Astrocyte of the cerebellum (primary cell): Measurements from ENCODE around the gene NME8.

ENCODE experiments used
- DNase-seq: peaks from one replicate; pipeline ENCODE4 v3.0.0-alpha.2; 2011; ENCODE audit warnings: low read depth
- H3K4me3 ChIP-seq: 2 replicates; pipeline ENCODE4 v1.5.1; 2011; ENCODE audit warnings: mild to moderate bottlenecking, low read depth, low read length, moderate library complexity
- CTCF ChIP-seq: IDR thresholded peaks from 2 replicates; pipeline ENCODE4 v1.5.1; 2012; ENCODE audit warnings: low read length, low read depth, moderate library complexity, mild to moderate bottlenecking; ENCODE audit errors: missing control alignments
- in situ Hi-C: cut with HindIII; loops from 2 replicates; pipeline ENCODE4 v1.10.0; 2017; ENCODE audit warnings: low sequenced_read_pairs

NME8 gene

GRCh38 chr7:37943905-37944736 lies 95.7 kb downstream of the NME8 start:
- no peak overlapping the region for H3K4me3 ChIP-seq
- DNase-seq: no peak
- in situ Hi-C loops: no loop called here
- no peak for TF ChIP-seq CTCF

GRCh38 chr7:37944737-37945054 lies 96.3 kb downstream of the NME8 start:
- no peak overlapping the region for H3K4me3 ChIP-seq
- TF ChIP-seq CTCF: no peak
- in situ Hi-C loops: no loop called here
- no peak for DNase-seq

- DNase-seq: peak; percentile 43
- no peak overlapping the region for H3K4me3 ChIP-seq
- TF ChIP-seq CTCF: no peak
- in situ Hi-C loops: no loop called here
Observed at GRCh38 chr7:37945336-37945735, 96.9 kb downstream of the NME8 start.

GRCh38 chr7:37947138-37947940 lies 98.9 kb downstream of the NME8 start:
- in situ Hi-C loops: no loop called here
- H3K4me3 ChIP-seq: no peak overlapping the region
- no peak for TF ChIP-seq CTCF
- DNase-seq: no peak

GRCh38 chr7:37947941-37948210 lies 99.5 kb downstream of the NME8 start:
- TF ChIP-seq CTCF: no peak
- no peak for DNase-seq
- H3K4me3 ChIP-seq: no peak overlapping the region
- in situ Hi-C loops: no loop called here
